H1 (cell line): ENCODE measurements around the gene CNOT10. TPM values are rescaled to one million over a fixed set of nuclear protein-coding genes. Genes with fewer than 3 reads are reported as not detected.

Source experiments
- CBX5 ChIP-seq: fragments of 300-800, 300-1000 bp; sonication (generic); IDR thresholded peaks from 2 replicates; pipeline ENCODE4 v1.7.1; 2016; ENCODE audit warnings: antibody characterized with exemption, low read length, low read depth
- CEBPB ChIP-seq: IDR thresholded peaks from 2 replicates; pipeline ENCODE4 v1.6.1; 2012; ENCODE audit warnings: low read depth, low read length
- RNF2 ChIP-seq: fragments of 200-900, 300-1000 bp; sonication (generic); IDR thresholded peaks from 2 replicates; pipeline ENCODE4 v1.7.1; 2016; ENCODE audit warnings: borderline replicate concordance, low read depth, mild to moderate bottlenecking, antibody characterized with exemption, low read length; ENCODE audit not compliant: poor library complexity, severe bottlenecking; ENCODE audit errors: missing control alignments
- SP2 ChIP-seq: IDR thresholded peaks from 2 replicates; pipeline ENCODE4 v1.6.1; 2012; ENCODE audit warnings: mild to moderate bottlenecking, low read length, inconsistent platforms
- TCF12 ChIP-seq: IDR thresholded peaks from 2 replicates; pipeline ENCODE4 v1.6.1; 2011; ENCODE audit warnings: low read depth, mild to moderate bottlenecking, low read length
- TEAD4 ChIP-seq: IDR thresholded peaks from 2 replicates; pipeline ENCODE4 v1.6.1; 2012; ENCODE audit warnings: low read depth, low read length, inconsistent platforms, mixed read lengths
- polyA plus RNA-seq, 7 experiments: library from polyadenylated mRNA; depleted of rRNA in 3 of 7; stranded (reverse) in 5 of 7; unstranded in 2 of 7; fragments of >200 nt in 5 of 7; fragments of 200-250 nt in 2 of 7; gene quantifications; 1 replicate in 5 of 7; 2 replicates in 1 of 7; 4 replicates in 1 of 7; pipeline versions ENCODE4 v1.2.1 to v1.2.3, GENCODE V29; 2011 to 2013; ENCODE audit warnings: missing spikeins in 2 of 7, mixed read lengths in 2 of 7
- total RNA-seq: library from RNA; stranded (reverse); fragmentation: NEBNext Ultra II Directional; extraction: Animal tissue kit (Norgen Biotek cat#: 25700); gene quantifications from 2 replicates; pipeline ENCODE4 v1.2.1, GENCODE V29; 2021
- TF ChIP-seq, protein P1 (sequence below): IDR thresholded peaks from 2 replicates; pipeline ENCODE4 v1.6.1; 2012; ENCODE audit warnings: low read length, inconsistent platforms

Gene CNOT10
- total and polyA plus RNA-seq, 2 of the 8 experiments (the other 6 are each of a cell fraction or from before 2014, with no cell fraction given): 39.9 to 55.9 TPM

DNA sequence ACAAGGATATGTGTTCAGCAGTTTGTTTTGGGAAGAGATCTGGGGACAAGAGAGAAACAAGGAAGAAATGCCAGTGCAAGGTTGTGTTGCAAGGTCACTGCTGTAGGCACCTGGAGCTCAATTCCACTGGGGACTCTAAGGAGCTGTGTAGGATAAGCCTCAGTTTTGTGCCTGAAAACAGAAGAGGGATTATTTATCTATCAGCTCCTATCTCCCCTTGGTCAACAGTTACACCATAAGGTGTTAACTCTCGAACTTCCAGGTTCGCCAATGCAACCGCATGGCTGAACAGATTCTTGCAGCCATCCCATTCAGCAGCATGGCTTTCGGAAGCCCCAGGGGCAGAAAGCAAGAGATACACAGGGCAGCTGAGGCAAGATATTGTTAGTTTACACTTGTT is 41.6 kb upstream of the CNOT10 start (continued):
- TF ChIP-seq, protein P1, sequence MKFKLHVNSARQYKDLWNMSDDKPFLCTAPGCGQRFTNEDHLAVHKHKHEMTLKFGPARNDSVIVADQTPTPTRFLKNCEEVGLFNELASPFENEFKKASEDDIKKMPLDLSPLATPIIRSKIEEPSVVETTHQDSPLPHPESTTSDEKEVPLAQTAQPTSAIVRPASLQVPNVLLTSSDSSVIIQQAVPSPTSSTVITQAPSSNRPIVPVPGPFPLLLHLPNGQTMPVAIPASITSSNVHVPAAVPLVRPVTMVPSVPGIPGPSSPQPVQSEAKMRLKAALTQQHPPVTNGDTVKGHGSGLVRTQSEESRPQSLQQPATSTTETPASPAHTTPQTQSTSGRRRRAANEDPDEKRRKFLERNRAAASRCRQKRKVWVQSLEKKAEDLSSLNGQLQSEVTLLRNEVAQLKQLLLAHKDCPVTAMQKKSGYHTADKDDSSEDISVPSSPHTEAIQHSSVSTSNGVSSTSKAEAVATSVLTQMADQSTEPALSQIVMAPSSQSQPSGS: no peak
- TF ChIP-seq SP2: no peak
- TF ChIP-seq TCF12: no peak
- no peak for TF ChIP-seq CBX5
- no peak for TF ChIP-seq TEAD4
- TF ChIP-seq RNF2: no peak
- TF ChIP-seq CEBPB: no peak
